SU-DHL-6 (cell line): ENCODE measurements around the gene INTS12.

Experiments used
- H2AFZ ChIP-seq: fragments of 200-600 bp; sonication (generic); 2 replicates; pipeline ENCODE4 v1.6.1; 2014; ENCODE audit warnings: low read depth, mild to moderate bottlenecking, moderate library complexity, mixed read lengths, antibody characterized with exemption, low read length; ENCODE audit not compliant: severe bottlenecking
- H3F3A ChIP-seq: fragments of 200-600 bp; shearing (Covaris generic); 2 replicates; pipeline ENCODE4 v1.6.0; 2016; ENCODE audit warnings: antibody characterized with exemption, mild to moderate bottlenecking; ENCODE audit not compliant: insufficient read depth
- H3K27ac ChIP-seq: fragments of 200-600 bp; sonication (generic); 2 replicates; pipeline ENCODE4 v1.5.1; 2016; ENCODE audit warnings: low read depth, mild to moderate bottlenecking, low read length, moderate library complexity, mixed read lengths
- H3K27me3 ChIP-seq: fragments of 200-600 bp; sonication (generic), shearing (Covaris generic); 2 replicates; pipeline ENCODE4 v1.6.0; 2014; ENCODE audit warnings: mild to moderate bottlenecking, low read length
- H3K36me3 ChIP-seq: fragments of 200-600 bp; sonication (generic); 2 replicates; pipeline ENCODE4 v1.6.1; 2014; ENCODE audit warnings: mild to moderate bottlenecking, low read length, mixed read lengths
- H3K4me2 ChIP-seq: fragments of 300-600, 200-600 bp; shearing (Covaris generic), sonication (generic); 2 replicates; pipeline ENCODE4 v1.6.0; 2014; ENCODE audit warnings: low read length, low read depth, mild to moderate bottlenecking; ENCODE audit not compliant: poor library complexity, severe bottlenecking
- H3K4me3 ChIP-seq: fragments of 200-600 bp; sonication (generic); 2 replicates; pipeline ENCODE4 v1.5.1; 2014; ENCODE audit warnings: antibody characterized with exemption, low read length, mild to moderate bottlenecking, mixed read lengths; ENCODE audit not compliant: insufficient read depth, poor library complexity, severe bottlenecking
- H3K79me2 ChIP-seq: fragments of 200-600 bp; sonication (generic); 2 replicates; pipeline ENCODE4 v1.6.1; 2014; ENCODE audit warnings: mild to moderate bottlenecking, low read length, moderate library complexity; ENCODE audit not compliant: insufficient read depth
- H3K9ac ChIP-seq: fragments of 200-600 bp; sonication (generic); 2 replicates; pipeline ENCODE4 v1.7.0; 2014; ENCODE audit warnings: mild to moderate bottlenecking, low read length
- H3K9me2 ChIP-seq: fragments of 200-600 bp; sonication (generic); replicated peaks from 2 replicates; pipeline ENCODE4 v1.6.1; 2014; ENCODE audit warnings: low read length; ENCODE audit not compliant: insufficient read depth
- H3K9me3 ChIP-seq: fragments of 200-600 bp; sonication (generic); 2 replicates; pipeline ENCODE4 v1.6.1; 2014; ENCODE audit warnings: low read length, mixed read lengths; ENCODE audit not compliant: insufficient read depth
- H4K20me1 ChIP-seq: fragments of 200-600 bp; sonication (generic); 2 replicates; pipeline ENCODE4 v1.6.1; 2014; ENCODE audit warnings: low read depth, mild to moderate bottlenecking, antibody characterized with exemption, low read length, moderate library complexity, mixed read lengths
- EZH2phosphoT487 ChIP-seq: fragments of 200-600 bp; sonication (generic), shearing (Covaris generic); conservative IDR thresholded peaks from 2 replicates; pipeline ENCODE4 v1.6.1; 2018; ENCODE audit warnings: mild to moderate bottlenecking, antibody characterized with exemption, low read length, moderate library complexity, mixed read lengths
- TF ChIP-seq, protein P1 (sequence below): fragments of 200-600 bp; sonication (generic); IDR thresholded peaks from one replicate; pipeline ENCODE4 v1.5.1; 2017; ENCODE audit warnings: antibody characterized with exemption, mild to moderate bottlenecking, low read length, moderate library complexity; ENCODE audit not compliant: insufficient read depth, poor library complexity, severe bottlenecking

Gene INTS12

DNA sequence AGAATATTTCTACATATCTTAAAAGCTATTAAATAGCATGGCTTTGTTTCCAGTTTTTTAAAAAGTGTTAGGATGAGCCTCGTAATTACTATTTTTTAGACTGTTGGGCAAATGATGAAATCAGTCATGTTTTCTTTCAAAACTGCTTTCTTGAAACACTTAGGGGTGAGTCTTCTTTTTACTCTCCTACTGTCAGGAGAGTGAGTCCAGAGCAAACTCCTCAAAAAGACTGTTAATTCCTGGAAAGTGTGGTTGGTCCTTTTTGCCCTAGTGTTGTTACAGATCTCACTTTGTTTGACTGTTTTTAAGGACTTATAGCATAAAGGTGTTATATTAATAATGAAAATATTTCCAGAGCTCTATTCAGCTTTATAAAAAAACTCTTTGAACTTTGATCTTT is 6.4 kb upstream of the INTS12 start:
- Histone ChIP-seq H2AFZ (no peak overlapping the region), H3K9me3 (no peaks in the 10 kb centered on the region), H3K27me3 (no peaks in the 10 kb centered on the region), H3K4me3 (no peak overlapping the region), H4K20me1 (no peaks in the 10 kb centered on the region), H3K9me2 (no peaks in the 10 kb centered on the region), H3K9ac (0 out of 2 replicates have a peak overlapping the region, but pooled peaks have one; percentile 8), H3K4me2 (peak overlapping the region; percentile 89), H3K79me2 (0 out of 2 replicates have a peak, but pooled peaks cover 8% of the 10 kb centered on the region), H3F3A (no peaks in the 10 kb centered on the region), H3K36me3 (no peaks in the 10 kb centered on the region), H3K27ac (peak overlapping the region; percentile 48)
- TF ChIP-seq, protein P1, sequence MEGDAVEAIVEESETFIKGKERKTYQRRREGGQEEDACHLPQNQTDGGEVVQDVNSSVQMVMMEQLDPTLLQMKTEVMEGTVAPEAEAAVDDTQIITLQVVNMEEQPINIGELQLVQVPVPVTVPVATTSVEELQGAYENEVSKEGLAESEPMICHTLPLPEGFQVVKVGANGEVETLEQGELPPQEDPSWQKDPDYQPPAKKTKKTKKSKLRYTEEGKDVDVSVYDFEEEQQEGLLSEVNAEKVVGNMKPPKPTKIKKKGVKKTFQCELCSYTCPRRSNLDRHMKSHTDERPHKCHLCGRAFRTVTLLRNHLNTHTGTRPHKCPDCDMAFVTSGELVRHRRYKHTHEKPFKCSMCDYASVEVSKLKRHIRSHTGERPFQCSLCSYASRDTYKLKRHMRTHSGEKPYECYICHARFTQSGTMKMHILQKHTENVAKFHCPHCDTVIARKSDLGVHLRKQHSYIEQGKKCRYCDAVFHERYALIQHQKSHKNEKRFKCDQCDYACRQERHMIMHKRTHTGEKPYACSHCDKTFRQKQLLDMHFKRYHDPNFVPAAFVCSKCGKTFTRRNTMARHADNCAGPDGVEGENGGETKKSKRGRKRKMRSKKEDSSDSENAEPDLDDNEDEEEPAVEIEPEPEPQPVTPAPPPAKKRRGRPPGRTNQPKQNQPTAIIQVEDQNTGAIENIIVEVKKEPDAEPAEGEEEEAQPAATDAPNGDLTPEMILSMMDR, result no peak
- no peak for TF ChIP-seq EZH2phosphoT487

GRCh38 chr4:105714071-105714521 is 5.6 kb upstream of the INTS12 start:
- Histone ChIP-seq H3F3A (no peaks in the 10 kb centered on the region), H3K36me3 (no peaks in the 10 kb centered on the region), H3K27ac (peak overlapping the region; percentile 40; the same call in 1 of the 2 replicates), H3K4me2 (peak overlapping the region; percentile 89), H3K79me2 (peaks cover 15% of the 10 kb centered on the region), H3K9ac (peak overlapping the region; percentile 35; the same call in 1 of the 2 replicates), H3K4me3 (peak overlapping the region; percentile 40), H3K9me2 (no peaks in the 10 kb centered on the region), H2AFZ (no peak overlapping the region), H4K20me1 (no peaks in the 10 kb centered on the region), H3K9me3 (no peaks in the 10 kb centered on the region), H3K27me3 (no peaks in the 10 kb centered on the region)
- TF ChIP-seq EZH2phosphoT487, result no peak
- TF ChIP-seq, protein P1, result no peak

DNA sequence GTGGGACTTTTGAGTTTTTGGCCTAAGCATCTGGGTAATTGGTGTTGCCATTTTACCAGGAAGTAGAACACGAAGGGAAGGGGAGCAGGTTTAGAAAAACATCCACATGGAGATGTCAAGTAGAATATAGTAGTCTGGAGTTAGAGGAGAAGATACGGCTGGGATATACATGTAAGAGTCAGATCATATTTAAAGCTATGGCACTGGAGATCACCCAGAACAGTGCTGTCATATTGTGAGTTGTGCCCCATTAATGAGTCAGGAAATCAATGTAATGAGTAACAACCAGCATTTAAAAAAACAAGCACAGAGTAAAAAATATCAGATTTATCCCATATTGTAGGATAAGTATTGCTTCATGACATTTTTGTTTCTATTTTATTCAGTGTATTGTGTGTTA is 4.3 kb upstream of the INTS12 start:
- Histone ChIP-seq H3K79me2 (peaks cover 25% of the 10 kb centered on the region), H3K9me3 (no peaks in the 10 kb centered on the region), H3K4me3 (no peak overlapping the region), H3K9me2 (no peaks in the 10 kb centered on the region), H4K20me1 (no peaks in the 10 kb centered on the region), H3K4me2 (no peak overlapping the region), H3K36me3 (no peaks in the 10 kb centered on the region), H3K9ac (no peak overlapping the region), H3K27ac (no peak overlapping the region), H3K27me3 (no peaks in the 10 kb centered on the region), H2AFZ (no peak overlapping the region), H3F3A (no peaks in the 10 kb centered on the region)
- TF ChIP-seq, protein P1, result no peak
- TF ChIP-seq EZH2phosphoT487, result no peak
